Measurements from ENCODE around the gene DCP1A.

GRCh38 chr3:53380306-53380705 is 33.0 kb upstream of the DCP1A start:
- TF ChIP-seq CTCF (conservative IDR thresholded peaks at IDR 0.05; ENCODE audit: low read length), result no peak
- TF ChIP-seq EZH2phosphoT487 (IDR thresholded peaks at IDR 0.05; ENCODE audit: borderline replicate concordance, low read depth, low read length), result no peak

Data from OCI-LY7 (cell line).